Small intestine (tissue), 16 donors: ENCODE data around the gene DOLPP1. TPM values are rescaled to one million over a fixed set of nuclear protein-coding genes. Genes with fewer than 3 reads are reported as not detected.
"Not testable (repeated sequence)": the region's sequence is repeated elsewhere in the genome, so short reads cannot be mapped to it uniquely, and the experiment has no call there.

Source experiments
- DNase-seq, 2 donors: peaks; one replicate each; pipeline versions ENCODE4 v3.0.0 to v3.0.0-alpha.2; 2013
- FAIRE-seq: peaks from 2 replicates; lab custom pipeline; 2012; peaks lifted over from hg19 to GRCh38; lab: Jason Lieb, UNC
- H3K27ac ChIP-seq, 3 donors: one replicate each; pipeline ENCODE4 v1.5.1; 2013; ENCODE audit warnings: low read length in 2 of 3, mild to moderate bottlenecking in 2 of 3, control low read depth in 1 of 3, inconsistent platforms in 1 of 3, low read depth in 1 of 3, moderate library complexity in 1 of 3
- H3K27me3 ChIP-seq, 3 donors: one replicate each; pipeline ENCODE4 v1.6.1; 2013; ENCODE audit warnings: low read length in 3 of 3, inconsistent platforms in 1 of 3; ENCODE audit not compliant: control insufficient read depth in 3 of 3, insufficient read depth in 3 of 3
- H3K36me3 ChIP-seq, 3 donors: one replicate each; pipeline ENCODE4 v1.6.1; 2013; ENCODE audit warnings: low read length in 3 of 3, inconsistent platforms in 1 of 3, low read depth in 1 of 3, mild to moderate bottlenecking in 1 of 3, moderate library complexity in 1 of 3; ENCODE audit not compliant: control insufficient read depth in 3 of 3, insufficient read depth in 2 of 3
- H3K4me1 ChIP-seq, 3 donors: one replicate each; pipeline ENCODE4 v1.6.1; 2013; ENCODE audit warnings: low read length in 2 of 3, inconsistent platforms in 1 of 3, low read depth in 1 of 3, mild to moderate bottlenecking in 1 of 3, moderate library complexity in 1 of 3; ENCODE audit not compliant: control insufficient read depth in 3 of 3, insufficient read depth in 2 of 3
- H3K4me3 ChIP-seq, 3 donors: one replicate each; pipeline ENCODE4 v1.5.1; 2013; ENCODE audit warnings: low read length in 3 of 3, control low read depth in 1 of 3, inconsistent platforms in 1 of 3, low read depth in 1 of 3, mild to moderate bottlenecking in 1 of 3, moderate library complexity in 1 of 3
- H3K9me3 ChIP-seq, 2 donors: one replicate each; pipeline ENCODE4 v1.6.1; 2013; ENCODE audit warnings: low read depth in 1 of 2, low read length in 1 of 2; ENCODE audit not compliant: control insufficient read depth in 2 of 2, insufficient read depth in 1 of 2
- WGBS, 3 donors: extraction: QIAGEN DNeasy Blood & Tissue Kit; methylation state at CpG; one replicate each; pipeline ENCODE4 v1.1.7; 2013; 5-methylcytosine and 5-hydroxymethylcytosine counted together
- long read RNA-seq, 10 donors: transcript quantifications; one replicate each; lab custom pipeline, GENCODE V29; 2026
- polyA plus RNA-seq, 4 donors: library from polyadenylated mRNA; stranded (reverse) in 3 of 4; unstranded in 1 of 4; fragments of 200-250 nt in 3 of 4; fragments of 120-200 nt in 1 of 4; gene quantifications; one replicate each; pipeline versions ENCODE4 v1.2.1 to v1.2.3, GENCODE V29; 2013
- donor health status: healthy with polysubstance abuse.
- donor health status: control.
- donor health status: control.
- donor health status: Bipolar disorder and iron deficiency.
- donor health status: healthy.

Gene DOLPP1, protein sequence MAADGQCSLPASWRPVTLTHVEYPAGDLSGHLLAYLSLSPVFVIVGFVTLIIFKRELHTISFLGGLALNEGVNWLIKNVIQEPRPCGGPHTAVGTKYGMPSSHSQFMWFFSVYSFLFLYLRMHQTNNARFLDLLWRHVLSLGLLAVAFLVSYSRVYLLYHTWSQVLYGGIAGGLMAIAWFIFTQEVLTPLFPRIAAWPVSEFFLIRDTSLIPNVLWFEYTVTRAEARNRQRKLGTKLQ
- polyA plus RNA-seq, result 10 to 100 TPM; 27.4 to 34.9 (median 28.5) TPM
- long read RNA-seq, donor 1, transcript DOLPP1-202 (8 exons, 2,177 nt), result major isoform, 10 of 18 reads
- long read RNA-seq, donor 1, partial matches to known transcripts, result 5 of 18 reads
- long read RNA-seq, donor 1, other reads (novel, unspliced or antisense), result 0 of 18 reads
- long read RNA-seq, donor 2, partial matches to known transcripts, result 0 of 2 reads
- long read RNA-seq, donor 2, other reads (novel, unspliced or antisense), result 0 of 2 reads
- long read RNA-seq, donor 3, partial matches to known transcripts, result 0 of 2 reads
- long read RNA-seq, donor 3, other reads (novel, unspliced or antisense), result 0 of 2 reads
- long read RNA-seq, donor 4, result 0 reads
- long read RNA-seq, donor 5, partial matches to known transcripts, result 5 of 5 reads
- long read RNA-seq, donor 5, other reads (novel, unspliced or antisense), result 0 of 5 reads
- long read RNA-seq, donor 6, transcript DOLPP1-202 (8 exons, 2,177 nt), result major isoform, 7 of 8 reads
- long read RNA-seq, donor 6, partial matches to known transcripts, result 0 of 8 reads
- long read RNA-seq, donor 6, other reads (novel, unspliced or antisense), result 0 of 8 reads
- long read RNA-seq, donor 7, result 0 reads
- long read RNA-seq, donor 8, result 0 reads
- long read RNA-seq, donor 9, partial matches to known transcripts, result 0 of 1 reads
- long read RNA-seq, donor 9, other reads (novel, unspliced or antisense), result 0 of 1 reads
- long read RNA-seq, donor 10, transcript DOLPP1-202 (8 exons, 2,177 nt), result major isoform, 5 of 5 reads
- long read RNA-seq, donor 10, partial matches to known transcripts, result 0 of 5 reads
- long read RNA-seq, donor 10, other reads (novel, unspliced or antisense), result 0 of 5 reads

- Histone ChIP-seq H3K27ac (peak within 1 kb of the TSS; percentile 76 to 81 (median 79)), H3K4me3 (peak within 1 kb of the TSS; percentile 60 to 88 (median 65)), H3K27me3 (no peaks in the 10 kb centered on the region), H3K9me3 (no peaks in the 10 kb centered on the region), H3K4me1 (peaks cover 5 to 57% (median 25%) of the 10 kb centered on the region in 3 donors), H3K36me3 (peaks cover 2 to 43% (median 5%) of the 10 kb centered on the region in 3 donors)
- DNase-seq, result peak; percentile 99 to 100
- 0 to 1% (median 0%) methylated on average over 64 to 70 of the region's 70 CpGs for WGBS, 3 donors
- FAIRE-seq, result peak; percentile 59
Measured at GRCh38 chr9:129080601-129081387, at the start of gene DOLPP1. DOLPP1 (plus strand) TSS chr9:129081111; CDS start chr9:129081132, 21 bp downstream.

GRCh38 chr9:129031514-129031913 lies 49.4 kb upstream of the DOLPP1 start:
- Histone ChIP-seq H3K9me3 (no peaks in the 10 kb centered on the region), H3K27me3 (no peaks in the 10 kb centered on the region), H3K27ac (no peak overlapping the region), H3K36me3 (no peaks in the 10 kb centered on the region), H3K4me3 (no peak overlapping the region), H3K4me1 (peaks cover 0 to 21% (median 6%) of the 10 kb centered on the region in 3 donors)
- WGBS, 3 donors, result 76 to 87% (median 86%) methylated on average over 4 of the region's 4 CpGs
- DNase-seq (no peak), FAIRE-seq (no peak)

- Histone ChIP-seq H3K4me1 (peaks cover 0 to 17% (median 0%) of the 10 kb centered on the region in 3 donors), H3K27me3 (no peaks in the 10 kb centered on the region), H3K4me3 (no peak overlapping the region), H3K36me3 (no peaks in the 10 kb centered on the region), H3K27ac (no peak overlapping the region), H3K9me3 (no peaks in the 10 kb centered on the region)
- no peak for DNase-seq
- no peak for FAIRE-seq
- WGBS, 3 donors, result 82 to 86% (median 82%) methylated on average over 11 to 12 of the region's 12 CpGs
Measured at GRCh38 chr9:129032541-129033159, 48.3 kb upstream of the DOLPP1 start.

GRCh38 chr9:129033216-129033615 lies 47.7 kb upstream of the DOLPP1 start:
- whole genome bisulfite sequencing, 3 donors, result 22 to 67% (median 47%) methylated on average over 8 of the region's 8 CpGs
- Histone ChIP-seq H3K4me3 (no peak overlapping the region), H3K9me3 (no peaks in the 10 kb centered on the region), H3K4me1 (peaks cover 0 to 23% (median 0%) of the 10 kb centered on the region in 3 donors), H3K27me3 (no peaks in the 10 kb centered on the region), H3K27ac (no peak overlapping the region), H3K36me3 (no peaks in the 10 kb centered on the region)
- DNase-seq (peak in 1 of 2 donors; percentile 76), FAIRE-seq (no peak)

- FAIRE-seq, H3K9me3 ChIP-seq, DNase-seq, H3K36me3 ChIP-seq, H3K27me3 ChIP-seq: not testable (repeated sequence)
- peaks cover 0 to 23% (median 0%) of the 10 kb centered on the region in 3 donors for H3K4me1 ChIP-seq
- H3K27ac ChIP-seq, result peak overlapping the region in 2 of 3 donors; percentile 69 to 75
- WGBS, 3 donors, result 23 to 48% (median 29%) methylated on average over 13 of the region's 13 CpGs
- H3K4me3 ChIP-seq, result peak overlapping the region in 1 of 3 donors; percentile 46
Measured at GRCh38 chr9:129035838-129036237, 45.1 kb upstream of the DOLPP1 start.

DNA sequence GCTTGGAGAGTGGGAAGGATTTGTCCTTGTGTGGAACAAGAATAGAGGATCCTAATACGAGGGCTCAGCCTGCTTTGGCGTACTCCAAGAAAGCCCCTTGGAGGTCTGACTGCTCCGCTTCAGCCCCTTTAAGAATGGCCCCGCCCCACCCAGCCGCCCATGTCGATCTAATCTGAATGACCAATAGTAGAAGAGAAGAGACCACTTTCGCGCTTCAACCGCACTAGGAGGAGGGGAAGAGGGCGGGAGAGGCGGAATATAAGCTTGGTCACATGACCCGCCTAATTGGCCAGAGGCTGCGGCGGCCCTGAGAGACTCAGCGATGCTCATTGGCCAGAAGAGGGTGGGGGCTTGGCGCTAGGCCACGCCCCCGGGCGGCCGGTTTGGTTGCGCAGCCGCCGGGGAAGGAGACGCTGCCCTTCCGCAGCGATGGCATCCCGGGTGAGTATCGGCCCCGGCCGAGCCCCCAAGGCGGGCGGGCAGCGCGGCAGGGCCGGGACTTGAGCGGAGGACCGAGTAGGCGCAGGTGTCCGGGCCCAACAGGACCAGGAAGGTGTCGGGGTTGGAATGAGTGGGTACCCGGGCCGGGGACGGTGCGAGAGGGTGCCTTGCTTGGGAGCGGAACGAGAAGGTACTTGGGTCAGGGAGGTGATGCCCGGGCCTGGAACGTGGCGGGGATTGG lies 44.5 kb upstream of the DOLPP1 start, which contains the start of gene MIGA2:
TSS of gene MIGA2 (plus strand) at position 386 of the 682 bp plus-strand sequence. CDS start 3,969 bp downstream, outside the sequence.
- FAIRE-seq (no peak), DNase-seq (peak; percentile 99 to 100)
- Histone ChIP-seq H3K36me3 (peaks cover 0 to 13% (median 4%) of the 10 kb centered on the region in 3 donors), H3K4me1 (peaks cover 0 to 23% (median 0%) of the 10 kb centered on the region in 3 donors), H3K27ac (peak within 1 kb of the TSS; percentile 69 to 90 (median 75)), H3K9me3 (no peaks in the 10 kb centered on the region), H3K27me3 (no peaks in the 10 kb centered on the region), H3K4me3 (peak within 1 kb of the TSS; percentile 85 to 95 (median 93))
- 0% methylated on average over 46 to 49 of the region's 49 CpGs for WGBS, 3 donors
